ENCODE measurements around the gene NLE1. TPM values are rescaled to one million over a fixed set of nuclear protein-coding genes. Genes with fewer than 3 reads are reported as not detected.
A peak's percentile ranks its signal among the peaks of the same experiment; 100 is the strongest.

NLE1 gene
- total and polyA plus RNA-seq, 2 of the 8 experiments (the other 6 are each of a cell fraction or from before 2014, with no cell fraction given), result 50.4 to 51.5 TPM

DNA sequence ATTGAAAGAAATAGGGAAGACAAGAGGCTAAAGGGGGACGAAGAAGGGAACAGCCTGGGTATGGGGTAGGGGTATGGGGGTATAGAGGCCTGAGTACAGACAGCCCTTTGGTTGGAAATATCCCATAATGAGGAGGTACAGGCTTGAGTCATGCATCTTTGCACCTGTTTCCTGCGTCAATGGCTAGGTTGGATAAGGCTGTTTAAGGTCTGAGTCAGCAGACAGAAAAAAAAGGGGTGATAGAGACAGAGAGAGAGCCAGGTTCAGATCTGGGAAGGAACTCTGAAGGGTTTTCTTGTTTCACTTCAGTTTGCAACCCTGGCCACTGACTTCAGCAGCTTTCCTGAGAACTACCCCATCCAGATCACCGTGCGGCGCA is 12.1 kb downstream of the NLE1 start:
- Histone ChIP-seq H3K56ac (replicated peaks; ENCODE audit: insufficient read length, low read depth, low read length) (no peak overlapping the region), H3K14ac (ENCODE audit: insufficient read length) (no peak overlapping the region), H2BK120ac (replicated peaks; ENCODE audit: low read depth, low read length) (no peak overlapping the region), H2BK12ac (ENCODE audit: low read depth, low read length) (no peak overlapping the region), H3K79me1 (ENCODE audit: low read depth, low read length) (no peaks in the 10 kb centered on the region), H2AK5ac (ENCODE audit: low read depth, low read length) (no peak overlapping the region), H3K9me3 (ENCODE audit: insufficient read depth in 2 of 2, low read depth in 1 of 2, low read length in 1 of 2) (peaks cover 0 to 3% of the 10 kb centered on the region in 2 experiments; a peak in 1 of 4 replicates), H3K4me3 (ENCODE audit: extremely low read depth in 1 of 4, insufficient read depth in 2 of 4, low read depth in 3 of 4, low read length in 4 of 4) (no peak overlapping the region), H3K27me3 (replicated peaks in 1 of 4; ENCODE audit: control insufficient read depth in 3 of 4, extremely low read depth in 1 of 4, insufficient read depth in 3 of 4, low read length in 3 of 4) (peaks cover 0 to 2% (median 0%) of the 10 kb centered on the region in 4 experiments; a peak in 2 of 7 replicates), H3K36me3 (ENCODE audit: control insufficient read depth in 2 of 4, insufficient read depth in 4 of 4, low read length in 3 of 4) (peaks cover 24 to 41% (median 37%) of the 10 kb centered on the region in 4 experiments), H3K23me2 (ENCODE audit: low read depth, low read length) (no peaks in the 10 kb centered on the region), H3K27ac (ENCODE audit: low read depth, low read length) (no peak overlapping the region), H3K4me1 (replicated peaks in 1 of 4; ENCODE audit: control insufficient read depth in 3 of 4, insufficient read depth in 4 of 4, low read length in 3 of 4) (no peaks in the 10 kb centered on the region), H3K79me2 (ENCODE audit: control insufficient read depth in 1 of 2, insufficient read depth in 2 of 2, low read length in 2 of 2) (no peaks in the 10 kb centered on the region), H4K91ac (replicated peaks; ENCODE audit: insufficient read length, low read length) (no peak overlapping the region), H4K20me1 (replicated peaks in 1 of 2; ENCODE audit: control insufficient read depth in 1 of 2, insufficient read depth in 2 of 2, low read length in 2 of 2) (peaks cover 5 to 23% of the 10 kb centered on the region in 2 experiments), H3K18ac (ENCODE audit: extremely low read depth, low read length) (no peak overlapping the region), H2BK5ac (ENCODE audit: low read depth, low read length) (no peak overlapping the region), H3K9ac (replicated peaks in 1 of 4; ENCODE audit: extremely low read depth in 1 of 4, low read depth in 3 of 4, low read length in 3 of 4) (no peak overlapping the region), H4K5ac (ENCODE audit: insufficient read length, low read depth, low read length) (no peak overlapping the region), H2AFZ (ENCODE audit: low read length) (no peak overlapping the region), H3K4me2 (ENCODE audit: insufficient read depth in 1 of 2, low read depth in 2 of 2, low read length in 2 of 2) (no peak overlapping the region), H2BK15ac (ENCODE audit: low read length) (no peak overlapping the region), H3K4ac (replicated peaks; ENCODE audit: insufficient read length, low read depth, low read length) (no peak overlapping the region), H2BK20ac (ENCODE audit: low read length) (no peak overlapping the region), H4K8ac (ENCODE audit: extremely low read depth, insufficient read depth, low read length) (no peak overlapping the region), H3K23ac (ENCODE audit: insufficient read length) (no peak overlapping the region)
- CTCF ChIA-PET (ENCODE audit: partially characterized antibody), result no interaction called here
- WGBS, 2 experiments (ENCODE audit: extremely low coverage in 1 of 2, insufficient coverage in 1 of 2, insufficient read length in 1 of 2, insufficient replicate concordance in 2 of 2, low coverage in 1 of 2, low lambda C conversion rate in 2 of 2, missing lambda C conversion rate in 1 of 2), result 93% methylated on average over 5 of the region's 5 CpGs; no CpG with 5 or more reads in 1 of the 2 experiments
- no peak for FAIRE-seq
- no peak for TF ChIP-seq CREB1 (IDR thresholded peaks at IDR 0.05)
- peak; percentile 18; the same call in 1 of the 2 replicates for TF ChIP-seq POLR2AphosphoS5 (IDR thresholded peaks at IDR 0.05; ENCODE audit: low read depth, low read length)
- DNase-seq (ENCODE audit: low read depth in 1 of 2, low spot score in 2 of 2), result no peak
- POLR2A ChIA-PET (ENCODE audit: partially characterized antibody), result interaction anchor here (0.6 to 7.5 kb wide), 10 partner anchors 9 to 178 kb away, joined by 3 to 84 read pairs (median 4); partner anchors contain the start of genes FNDC8, NLE1 and RAD51D
